ENCODE measurements around the gene LAD1. TPM values are rescaled to one million over a fixed set of nuclear protein-coding genes. Genes with fewer than 3 reads are reported as not detected.

The LAD1 gene
- total RNA-seq, 4 donors from 2014 or later = 175 to 303 (median 218) TPM

- no peaks in the 10 kb centered on the region for H3K27me3 ChIP-seq
- TF ChIP-seq CTCF (IDR thresholded peaks at IDR 0.05) (no peak), EP300 (IDR thresholded peaks at IDR 0.05) (no peak), POLR2AphosphoS5 (IDR thresholded peaks at IDR 0.05) (no peak), POLR2A (IDR thresholded peaks at IDR 0.05) (no peak)
- DNase-seq (ENCODE audit: low spot score in 2 of 2) = peak in 1 of 2 donors; percentile 52
- peaks cover 40% of the 10 kb centered on the region for H3K4me1 ChIP-seq
- no peak overlapping the region for H3K4me3 ChIP-seq
- WGBS = 55% methylated on average over 7 of the region's 7 CpGs
- no peaks in the 10 kb centered on the region for H3K36me3 ChIP-seq
- no peaks in the 10 kb centered on the region for H3K9me3 ChIP-seq
- peak overlapping the region; percentile 66 for H3K27ac ChIP-seq
Measured at GRCh38 chr1:201344206-201345080, 54.7 kb downstream of the LAD1 start.

- Histone ChIP-seq H3K36me3 (no peaks in the 10 kb centered on the region), H3K27me3 (no peaks in the 10 kb centered on the region), H3K4me3 (no peak overlapping the region), H3K9me3 (no peaks in the 10 kb centered on the region), H3K4me1 (peaks cover 24% of the 10 kb centered on the region), H3K27ac (no peak overlapping the region)
- TF ChIP-seq POLR2A (IDR thresholded peaks at IDR 0.05) (no peak), CTCF (IDR thresholded peaks at IDR 0.05) (no peak), POLR2AphosphoS5 (IDR thresholded peaks at IDR 0.05) (no peak), EP300 (IDR thresholded peaks at IDR 0.05) (no peak)
- no peak for DNase-seq (ENCODE audit: low spot score in 2 of 2)
- WGBS = 96% methylated on average over 1 of the region's 1 CpG
Measured at GRCh38 chr1:201341377-201341776, 57.7 kb downstream of the LAD1 start.

GRCh38 chr1:201336711-201337450 is 62.2 kb downstream of the LAD1 start:
- peaks cover 35% of the 10 kb centered on the region for H3K4me1 ChIP-seq
- DNase-seq (ENCODE audit: low spot score in 2 of 2) = peak in 1 of 2 donors; percentile 52
- no peaks in the 10 kb centered on the region for H3K9me3 ChIP-seq
- no peaks in the 10 kb centered on the region for H3K27me3 ChIP-seq
- no peak overlapping the region for H3K4me3 ChIP-seq
- no peaks in the 10 kb centered on the region for H3K36me3 ChIP-seq
- TF ChIP-seq EP300 (IDR thresholded peaks at IDR 0.05) (no peak), POLR2AphosphoS5 (IDR thresholded peaks at IDR 0.05) (no peak), CTCF (IDR thresholded peaks at IDR 0.05) (no peak)
- H3K27ac ChIP-seq = no peak overlapping the region
- 97% methylated on average over 7 of the region's 9 CpGs for WGBS

GRCh38 chr1:201335901-201336300 is 63.2 kb downstream of the LAD1 start:
- 71% methylated on average over 3 of the region's 3 CpGs for WGBS
- Histone ChIP-seq H3K27me3 (no peaks in the 10 kb centered on the region), H3K4me3 (no peak overlapping the region), H3K36me3 (no peaks in the 10 kb centered on the region), H3K9me3 (no peaks in the 10 kb centered on the region), H3K27ac (peak overlapping the region; percentile 61), H3K4me1 (peaks cover 35% of the 10 kb centered on the region)
- TF ChIP-seq POLR2AphosphoS5 (IDR thresholded peaks at IDR 0.05) (no peak), CTCF (IDR thresholded peaks at IDR 0.05) (no peak), POLR2A (IDR thresholded peaks at IDR 0.05) (no peak), EP300 (IDR thresholded peaks at IDR 0.05) (no peak)
- peak in 1 of 2 donors; percentile 58 for DNase-seq (ENCODE audit: low spot score in 2 of 2)

All from suprapubic skin (tissue), 4 donors.